Neuronal stem cell (in vitro differentiated cells): ENCODE measurements around the gene ZNF37A. TPM values are rescaled to one million over a fixed set of nuclear protein-coding genes. Genes with fewer than 3 reads are reported as not detected.

ENCODE experiments used
- DNase-seq: peaks from one replicate; pipeline ENCODE4 v3.0.0-alpha.2; 2013; ENCODE audit warnings: low spot score
- H2AFZ ChIP-seq: one replicate; pipeline ENCODE4 v1.6.1; 2013; ENCODE audit warnings: mild to moderate bottlenecking, low read length, inconsistent platforms
- H2AK5ac ChIP-seq: 2 replicates; pipeline ENCODE4 v1.6.1; 2013; ENCODE audit warnings: low read depth, mild to moderate bottlenecking, inconsistent platforms, low read length, moderate library complexity, mixed read lengths
- H2BK120ac ChIP-seq: 2 replicates; pipeline ENCODE4 v1.6.1; 2013; ENCODE audit warnings: low read depth, mild to moderate bottlenecking, inconsistent platforms, low read length, moderate library complexity, mixed read lengths
- H2BK12ac ChIP-seq: one replicate; pipeline ENCODE4 v1.6.1; 2013; ENCODE audit warnings: low read length, inconsistent platforms
- H2BK15ac ChIP-seq: 2 replicates; pipeline ENCODE4 v1.6.1; 2013; ENCODE audit warnings: mild to moderate bottlenecking, low read length, inconsistent platforms, mixed read lengths
- H2BK5ac ChIP-seq: one replicate; pipeline ENCODE4 v1.6.1; 2013; ENCODE audit warnings: inconsistent platforms, mild to moderate bottlenecking, low read length, moderate library complexity
- H3K14ac ChIP-seq: one replicate; pipeline ENCODE4 v1.6.1; 2013; ENCODE audit warnings: low read length, inconsistent platforms
- H3K18ac ChIP-seq: 2 replicates; pipeline ENCODE4 v1.6.1; 2013; ENCODE audit warnings: low read length, inconsistent platforms
- H3K23ac ChIP-seq: 2 replicates; pipeline ENCODE4 v1.6.1; 2013; ENCODE audit warnings: low read depth, mild to moderate bottlenecking, mixed read lengths, low read length, inconsistent platforms; ENCODE audit not compliant: poor library complexity
- H3K27ac ChIP-seq: replicated peaks from 3 replicates; pipeline ENCODE4 v1.5.1; 2013; ENCODE audit warnings: low read length, inconsistent platforms
- H3K27me3 ChIP-seq, 3 experiments: 2 replicates each; pipeline ENCODE4 v1.6.1; 2013; ENCODE audit warnings: low read length in 3 of 3, mild to moderate bottlenecking in 2 of 3, inconsistent platforms in 1 of 3, low read depth in 1 of 3, mixed read lengths in 1 of 3, moderate library complexity in 1 of 3; ENCODE audit not compliant: control insufficient read depth in 3 of 3, insufficient read depth in 3 of 3
- H3K36me3 ChIP-seq, 2 donors: replicated peaks in 1 of 2; 2 replicates each; pipeline ENCODE4 v1.6.1; 2013; ENCODE audit warnings: low read length in 2 of 2; ENCODE audit not compliant: control insufficient read depth in 2 of 2, insufficient read depth in 2 of 2
- H3K4ac ChIP-seq: 2 replicates; pipeline ENCODE4 v1.6.1; 2013; ENCODE audit warnings: inconsistent platforms, mild to moderate bottlenecking, low read length, moderate library complexity
- H3K4me1 ChIP-seq, 2 donors: 1 replicate in 1 of 2; 2 replicates in 1 of 2; pipeline ENCODE4 v1.6.1; 2013; ENCODE audit warnings: low read length in 2 of 2, low read depth in 1 of 2; ENCODE audit not compliant: control insufficient read depth in 2 of 2, insufficient read depth in 1 of 2
- H3K4me2 ChIP-seq: one replicate; pipeline ENCODE4 v1.6.1; 2013; ENCODE audit warnings: mild to moderate bottlenecking, low read length, inconsistent platforms; ENCODE audit not compliant: insufficient read depth, poor library complexity, severe bottlenecking
- H3K4me3 ChIP-seq, 2 donors: 2 replicates each; pipeline ENCODE4 v1.5.1; 2013; ENCODE audit warnings: low read length in 2 of 2, mild to moderate bottlenecking in 2 of 2, inconsistent platforms in 1 of 2, moderate library complexity in 1 of 2
- H3K79me1 ChIP-seq: one replicate; pipeline ENCODE4 v1.6.1; 2013; ENCODE audit warnings: low read depth, mild to moderate bottlenecking, inconsistent platforms, low read length, moderate library complexity
- H3K9ac ChIP-seq: one replicate; pipeline ENCODE4 v1.6.1; 2013; ENCODE audit warnings: mild to moderate bottlenecking, low read depth, low read length, inconsistent platforms; ENCODE audit not compliant: poor library complexity
- H3K9me3 ChIP-seq, 2 donors: replicated peaks in 1 of 2; 2 replicates each; pipeline versions ENCODE3 to v1.6.1; 2013; ENCODE audit warnings: low read length in 2 of 2, mild to moderate bottlenecking in 2 of 2, inconsistent platforms in 1 of 2, low read depth in 1 of 2, mixed read lengths in 1 of 2, moderate library complexity in 1 of 2; ENCODE audit not compliant: control insufficient read depth in 2 of 2, insufficient read depth in 1 of 2
- H4K8ac ChIP-seq: one replicate; pipeline ENCODE4 v1.6.1; 2013; ENCODE audit warnings: low read depth, mild to moderate bottlenecking, inconsistent platforms, low read length, moderate library complexity
- H4K91ac ChIP-seq: one replicate; pipeline ENCODE4 v1.6.1; 2013; ENCODE audit warnings: low read length, low read depth, mild to moderate bottlenecking, inconsistent platforms; ENCODE audit not compliant: poor library complexity
- WGBS, 2 donors: extraction: QIAGEN DNeasy Blood & Tissue Kit; methylation state at CpG; one replicate each; pipeline ENCODE4 v1.1.7; 2013; ENCODE audit warnings: missing lambda C conversion rate in 2 of 2, mixed read lengths in 1 of 2; ENCODE audit not compliant: insufficient read length in 2 of 2, insufficient replicate concordance in 1 of 2; ENCODE audit errors: extremely low coverage in 2 of 2; 5-methylcytosine and 5-hydroxymethylcytosine counted together
- polyA plus RNA-seq, 2 experiments: library from polyadenylated mRNA; stranded (reverse); fragments of 200-250 nt; gene quantifications; one replicate each; pipeline ENCODE4 v1.2.3, GENCODE V29; 2013

The ZNF37A gene
- polyA plus RNA-seq (2013, experiment 1 of 2) = 6.3 TPM
- 6.8 TPM for polyA plus RNA-seq (2013, experiment 2 of 2)

- H3K9ac ChIP-seq = peak within 1 kb of the TSS; percentile 81
- no peak within 1 kb of the TSS for H2BK120ac ChIP-seq
- H3K14ac ChIP-seq = no peak within 1 kb of the TSS
- H3K27me3 ChIP-seq = no peaks in the 10 kb centered on the region
- peaks cover 5% of the 10 kb centered on the region for H3K79me1 ChIP-seq
- peak; percentile 82 for DNase-seq
- peak within 1 kb of the TSS; percentile 39 for H2BK5ac ChIP-seq
- H3K4me2 ChIP-seq = peak within 1 kb of the TSS; percentile 54
- peak within 1 kb of the TSS; percentile 70 for H2AK5ac ChIP-seq
- H4K91ac ChIP-seq = no peak within 1 kb of the TSS
- peak within 1 kb of the TSS; percentile 80 for H3K18ac ChIP-seq
- no peaks in the 10 kb centered on the region for H3K4me1 ChIP-seq
- peak within 1 kb of the TSS; percentile 43 for H3K23ac ChIP-seq
- peaks cover 6 to 42% of the 10 kb centered on the region in 2 donors for H3K36me3 ChIP-seq
- H2AFZ ChIP-seq = peak within 1 kb of the TSS; percentile 95
- H3K27ac ChIP-seq = no peak within 1 kb of the TSS
- peak within 1 kb of the TSS; percentile 22 for H2BK12ac ChIP-seq
- peak within 1 kb of the TSS; percentile 75 to 84 for H3K4me3 ChIP-seq
- H3K9me3 ChIP-seq = peaks cover 11 to 13% of the 10 kb centered on the region in 2 donors
- H4K8ac ChIP-seq = no peak within 1 kb of the TSS
- no peak within 1 kb of the TSS for H2BK15ac ChIP-seq
- WGBS, 2 donors = no CpG with 5 or more reads among the region's 59 CpGs
- H3K4ac ChIP-seq = no peak within 1 kb of the TSS
These were observed at the start of gene ZNF37A for GRCh38 chr10:38094158-38094926. ZNF37A (plus strand) TSS chr10:38094337; CDS start chr10:38096618, 2,281 bp downstream.

GRCh38 chr10:38045129-38045528, 49.0 kb upstream of the ZNF37A start:
- Histone ChIP-seq H4K91ac (no peak overlapping the region), H3K27ac (no peak overlapping the region), H3K79me1 (no peaks in the 10 kb centered on the region), H3K27me3 (no peaks in the 10 kb centered on the region), H2AK5ac (no peak overlapping the region), H3K18ac (no peak overlapping the region), H3K4me1 (no peaks in the 10 kb centered on the region), H3K14ac (no peak overlapping the region), H3K4me2 (no peak overlapping the region), H2AFZ (no peak overlapping the region), H2BK12ac (no peak overlapping the region), H2BK120ac (no peak overlapping the region), H3K9me3 (no peaks in the 10 kb centered on the region), H2BK5ac (no peak overlapping the region), H2BK15ac (no peak overlapping the region), H3K36me3 (peaks cover 2 to 28% of the 10 kb centered on the region in 2 donors), H4K8ac (no peak overlapping the region), H3K4me3 (no peak overlapping the region), H3K23ac (no peak overlapping the region), H3K9ac (no peak overlapping the region), H3K4ac (no peak overlapping the region)
- no peak for DNase-seq
- WGBS, 2 donors = no CpG with 5 or more reads among the region's 2 CpGs

GRCh38 chr10:38047666-38048065, 46.5 kb upstream of the ZNF37A start:
- no peak overlapping the region for H3K23ac ChIP-seq
- DNase-seq = no peak
- WGBS, 2 donors = no CpG with 5 or more reads among the region's 1 CpG

GRCh38 chr10:38050212-38050611, 43.9 kb upstream of the ZNF37A start:
- Histone ChIP-seq H2BK5ac (no peak overlapping the region), H2AFZ (no peak overlapping the region), H2BK12ac (no peak overlapping the region), H3K4me2 (no peak overlapping the region), H3K18ac (no peak overlapping the region), H4K8ac (no peak overlapping the region), H3K4me1 (no peaks in the 10 kb centered on the region), H2BK120ac (no peak overlapping the region), H3K9me3 (peaks cover 10 to 25% of the 10 kb centered on the region in 2 donors), H3K36me3 (peaks cover 12 to 30% of the 10 kb centered on the region in 2 donors), H3K27me3 (no peaks in the 10 kb centered on the region), H3K79me1 (no peaks in the 10 kb centered on the region), H2BK15ac (no peak overlapping the region), H3K14ac (no peak overlapping the region), H2AK5ac (no peak overlapping the region), H3K4me3 (no peak overlapping the region), H3K9ac (no peak overlapping the region), H3K4ac (no peak overlapping the region), H3K27ac (no peak overlapping the region), H4K91ac (no peak overlapping the region), H3K23ac (no peak overlapping the region)
- whole genome bisulfite sequencing, 2 donors = no CpG with 5 or more reads among the region's 1 CpG
- no peak for DNase-seq

More at GRCh38 chr10:38047666-38048065, 46.5 kb upstream of the ZNF37A start:
- H3K9ac ChIP-seq = no peak overlapping the region
- H3K14ac ChIP-seq = no peak overlapping the region
- H3K4ac ChIP-seq = no peak overlapping the region
- H3K27ac ChIP-seq = no peak overlapping the region
- H3K4me2 ChIP-seq = no peak overlapping the region
- no peak overlapping the region for H3K18ac ChIP-seq
- no peak overlapping the region for H2BK12ac ChIP-seq
- peaks cover 3 to 4% of the 10 kb centered on the region in 2 donors for H3K9me3 ChIP-seq
- H4K91ac ChIP-seq = no peak overlapping the region
- H3K4me1 ChIP-seq = no peaks in the 10 kb centered on the region
- no peak overlapping the region for H4K8ac ChIP-seq
- no peak overlapping the region for H2AFZ ChIP-seq
- no peaks in the 10 kb centered on the region for H3K79me1 ChIP-seq
- H3K27me3 ChIP-seq = no peaks in the 10 kb centered on the region
- no peak overlapping the region for H2BK5ac ChIP-seq
- H3K4me3 ChIP-seq = no peak overlapping the region
- H2BK15ac ChIP-seq = no peak overlapping the region
- no peak overlapping the region for H2AK5ac ChIP-seq
- H3K36me3 ChIP-seq = peaks cover 5 to 22% of the 10 kb centered on the region in 2 donors
- no peak overlapping the region for H2BK120ac ChIP-seq
